GM23338 (cell line): ENCODE data around the gene ANTXR1. TPM values are rescaled to one million over a fixed set of nuclear protein-coding genes. Genes with fewer than 3 reads are reported as not detected.
A peak's percentile ranks its signal among the peaks of the same experiment; 100 is the strongest.

Source experiments
- ATAC-seq: fragments of 200-7000 bp; cut with Tn5 transposase; 3 replicates; pipeline ENCODE4 v1.9.1; 2020
- DNase-seq: peaks from one replicate; pipeline ENCODE4 v3.0.0-alpha.2; 2015; ENCODE audit warnings: low spot score
- H2AFZ ChIP-seq: fragments of 200-600 bp; sonication (generic); 2 replicates; pipeline ENCODE4 v1.8.0; 2016; ENCODE audit warnings: antibody characterized with exemption, mild to moderate bottlenecking, moderate library complexity
- H3F3A ChIP-seq: fragments of 200-600 bp; sonication (generic); replicated peaks from 2 replicates; pipeline ENCODE4 v1.8.0; 2017; ENCODE audit warnings: antibody characterized with exemption, mixed run types, low read depth
- H3K27ac ChIP-seq: fragments of 200-600 bp; sonication (generic); 2 replicates; pipeline ENCODE4 v1.6.1; 2016; ENCODE audit warnings: low read depth
- H3K27me3 ChIP-seq: fragments of 200-600 bp; sonication (generic); 2 replicates; pipeline ENCODE4 v1.8.0; 2016; ENCODE audit warnings: mild to moderate bottlenecking, mixed run types, moderate library complexity; ENCODE audit not compliant: insufficient read depth
- H3K36me3 ChIP-seq: fragments of 200-600 bp; sonication (generic); 2 replicates; pipeline ENCODE4 v1.8.0; 2016; ENCODE audit warnings: mild to moderate bottlenecking; ENCODE audit not compliant: insufficient read depth
- H3K4me1 ChIP-seq: fragments of 200-600 bp; sonication (generic); 2 replicates; pipeline ENCODE4 v1.8.0; 2016; ENCODE audit warnings: mild to moderate bottlenecking, moderate library complexity; ENCODE audit not compliant: insufficient read depth
- H3K4me2 ChIP-seq: fragments of 200-600 bp; sonication (generic); 2 replicates; pipeline ENCODE4 v1.7.1; 2017; ENCODE audit warnings: mixed run types
- H3K4me3 ChIP-seq: fragments of 200-600 bp; sonication (generic); 2 replicates; pipeline ENCODE4 v1.6.1; 2016; ENCODE audit warnings: mixed run types
- H3K79me2 ChIP-seq: fragments of 200-600 bp; sonication (generic); replicated peaks from 2 replicates; pipeline ENCODE4 v1.8.0; 2017; ENCODE audit warnings: mild to moderate bottlenecking; ENCODE audit not compliant: insufficient read depth
- H3K9me2 ChIP-seq: fragments of 200-600 bp; sonication (generic); 2 replicates; pipeline ENCODE4 v1.8.0; 2017; ENCODE audit not compliant: insufficient read depth
- H4K20me1 ChIP-seq: fragments of 200-600 bp; sonication (generic); replicated peaks from 2 replicates; pipeline ENCODE4 v1.8.0; 2017; ENCODE audit warnings: mild to moderate bottlenecking; ENCODE audit not compliant: insufficient read depth
- H3K27ac Mint-ChIP-seq: 2 replicates; pipeline ENCODE4 v1.8.0; 2020; ENCODE audit warnings: inconsistent platforms, mild to moderate bottlenecking, moderate library complexity, mixed read lengths
- H3K27me3 Mint-ChIP-seq: 3 replicates; pipeline ENCODE4 v1.8.0; 2022; ENCODE audit warnings: low read depth, mild to moderate bottlenecking, moderate library complexity, mixed read lengths, inconsistent platforms; ENCODE audit not compliant: insufficient read depth, poor library complexity
- H3K36me3 Mint-ChIP-seq: 3 replicates; pipeline ENCODE4 v1.8.0; 2021; ENCODE audit warnings: low read depth, mild to moderate bottlenecking, inconsistent platforms, moderate library complexity, mixed read lengths
- H3K4me1 Mint-ChIP-seq: 3 replicates; pipeline ENCODE4 v1.8.0; 2020; ENCODE audit warnings: mild to moderate bottlenecking, inconsistent platforms, mixed read lengths
- H3K4me3 Mint-ChIP-seq: 3 replicates; pipeline ENCODE4 v1.8.0; 2021; ENCODE audit warnings: moderate library complexity, mild to moderate bottlenecking, inconsistent platforms, mixed read lengths
- H3K9me3 Mint-ChIP-seq: 3 replicates; pipeline ENCODE4 v1.8.0; 2020; ENCODE audit warnings: moderate library complexity, mild to moderate bottlenecking, inconsistent platforms, mixed read lengths
- EZH2 ChIP-seq: fragments of 200-600 bp; sonication (generic); IDR thresholded peaks from one replicate; pipeline ENCODE4 v1.8.0; 2017; ENCODE audit warnings: antibody characterized with exemption, mild to moderate bottlenecking, low read depth; ENCODE audit not compliant: unreplicated experiment
- JUNB ChIP-seq: IDR thresholded peaks from one replicate; pipeline ENCODE4 v1.6.1; 2016; ENCODE audit warnings: antibody characterized with exemption; ENCODE audit not compliant: unreplicated experiment
- ZNF114 ChIP-seq: fragments of 250-450 bp; sonication (Bioruptor Pico); IDR thresholded peaks from 2 replicates; pipeline ENCODE4 v1.5.0; 2020; ENCODE audit warnings: mild to moderate bottlenecking, moderate library complexity
- microRNA-seq: library from miRNA; unstranded; fragments of <30 nt; microRNA quantifications from one replicate; pipeline ENCODE4, GENCODE V29; 2017
- polyA plus RNA-seq: library from polyadenylated mRNA; unstranded; fragments of >200 nt; fragmentation: Nextera tagmentation; extraction: Ambion mirVana; gene quantifications from 2 replicates; pipeline ENCODE4 v1.2.1, GENCODE V29; 2016
- small RNA-seq: library from RNA; depleted of rRNA; stranded (forward); fragments of <200 nt; gene quantifications from one replicate; pipeline ENCODE3, GENCODE V24; 2014; ENCODE audit warnings: low replicate concordance
- total RNA-seq: library from RNA; depleted of rRNA; stranded (reverse); fragments of >200 nt; shearing (Covaris generic); gene quantifications from 2 replicates; pipeline ENCODE4 v1.2.3, GENCODE V29; 2014; rRNA removed
- TF ChIP-seq, protein P1 (sequence below): IDR thresholded peaks from 2 replicates; pipeline ENCODE4 v1.6.1; 2016; ENCODE audit warnings: antibody characterized with exemption
- TF ChIP-seq, protein P2 (sequence below): IDR thresholded peaks from one replicate; pipeline ENCODE4 v1.6.1; 2018; ENCODE audit warnings: antibody characterized with exemption; ENCODE audit not compliant: unreplicated experiment

Gene ANTXR1
- total and polyA plus RNA-seq, 2 experiments from 2014 or later = 16.1 to 23.1 TPM

DNA sequence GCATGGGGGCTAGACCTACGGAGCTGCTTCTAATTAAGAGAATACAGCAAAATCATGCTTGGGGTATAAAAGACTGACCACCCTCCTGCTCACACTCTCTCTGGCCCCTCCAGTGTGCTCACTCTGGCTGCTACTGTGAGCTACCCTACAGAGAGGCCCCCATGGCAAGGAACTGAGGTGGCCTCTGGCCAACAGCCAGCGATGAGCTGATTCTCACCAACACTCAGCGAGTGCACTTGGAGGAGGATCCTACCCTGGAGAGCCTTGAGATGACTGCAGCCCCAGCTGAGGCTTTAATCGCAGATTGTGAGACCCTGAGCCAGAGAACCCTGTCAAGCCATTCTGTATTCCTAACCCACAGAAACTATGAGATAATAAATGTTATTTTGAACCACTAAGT is 285.9 kb downstream of the ANTXR1 start:
- no peaks in the 10 kb centered on the region for H3F3A ChIP-seq
- no peak overlapping the region for H3K4me2 ChIP-seq
- no peaks in the 10 kb centered on the region; the same call in 1 of the 2 replicates for H3K9me2 ChIP-seq
- no peaks in the 10 kb centered on the region for H3K4me1 ChIP-seq
- H3K27me3 ChIP-seq = 0 out of 2 replicates have a peak, but pooled peaks cover 5% of the 10 kb centered on the region
- H4K20me1 ChIP-seq = no peaks in the 10 kb centered on the region
- H3K27ac Mint-ChIP-seq = 0 out of 2 replicates have a peak overlapping the region, but pooled peaks have one; percentile 23
- H2AFZ ChIP-seq = no peak overlapping the region
- no peaks in the 10 kb centered on the region for H3K36me3 ChIP-seq
- no peak for TF ChIP-seq EZH2
- TF ChIP-seq JUNB = no peak
- TF ChIP-seq, protein P1, sequence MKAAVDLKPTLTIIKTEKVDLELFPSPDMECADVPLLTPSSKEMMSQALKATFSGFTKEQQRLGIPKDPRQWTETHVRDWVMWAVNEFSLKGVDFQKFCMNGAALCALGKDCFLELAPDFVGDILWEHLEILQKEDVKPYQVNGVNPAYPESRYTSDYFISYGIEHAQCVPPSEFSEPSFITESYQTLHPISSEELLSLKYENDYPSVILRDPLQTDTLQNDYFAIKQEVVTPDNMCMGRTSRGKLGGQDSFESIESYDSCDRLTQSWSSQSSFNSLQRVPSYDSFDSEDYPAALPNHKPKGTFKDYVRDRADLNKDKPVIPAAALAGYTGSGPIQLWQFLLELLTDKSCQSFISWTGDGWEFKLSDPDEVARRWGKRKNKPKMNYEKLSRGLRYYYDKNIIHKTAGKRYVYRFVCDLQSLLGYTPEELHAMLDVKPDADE = no peak
- TF ChIP-seq, protein P2, sequence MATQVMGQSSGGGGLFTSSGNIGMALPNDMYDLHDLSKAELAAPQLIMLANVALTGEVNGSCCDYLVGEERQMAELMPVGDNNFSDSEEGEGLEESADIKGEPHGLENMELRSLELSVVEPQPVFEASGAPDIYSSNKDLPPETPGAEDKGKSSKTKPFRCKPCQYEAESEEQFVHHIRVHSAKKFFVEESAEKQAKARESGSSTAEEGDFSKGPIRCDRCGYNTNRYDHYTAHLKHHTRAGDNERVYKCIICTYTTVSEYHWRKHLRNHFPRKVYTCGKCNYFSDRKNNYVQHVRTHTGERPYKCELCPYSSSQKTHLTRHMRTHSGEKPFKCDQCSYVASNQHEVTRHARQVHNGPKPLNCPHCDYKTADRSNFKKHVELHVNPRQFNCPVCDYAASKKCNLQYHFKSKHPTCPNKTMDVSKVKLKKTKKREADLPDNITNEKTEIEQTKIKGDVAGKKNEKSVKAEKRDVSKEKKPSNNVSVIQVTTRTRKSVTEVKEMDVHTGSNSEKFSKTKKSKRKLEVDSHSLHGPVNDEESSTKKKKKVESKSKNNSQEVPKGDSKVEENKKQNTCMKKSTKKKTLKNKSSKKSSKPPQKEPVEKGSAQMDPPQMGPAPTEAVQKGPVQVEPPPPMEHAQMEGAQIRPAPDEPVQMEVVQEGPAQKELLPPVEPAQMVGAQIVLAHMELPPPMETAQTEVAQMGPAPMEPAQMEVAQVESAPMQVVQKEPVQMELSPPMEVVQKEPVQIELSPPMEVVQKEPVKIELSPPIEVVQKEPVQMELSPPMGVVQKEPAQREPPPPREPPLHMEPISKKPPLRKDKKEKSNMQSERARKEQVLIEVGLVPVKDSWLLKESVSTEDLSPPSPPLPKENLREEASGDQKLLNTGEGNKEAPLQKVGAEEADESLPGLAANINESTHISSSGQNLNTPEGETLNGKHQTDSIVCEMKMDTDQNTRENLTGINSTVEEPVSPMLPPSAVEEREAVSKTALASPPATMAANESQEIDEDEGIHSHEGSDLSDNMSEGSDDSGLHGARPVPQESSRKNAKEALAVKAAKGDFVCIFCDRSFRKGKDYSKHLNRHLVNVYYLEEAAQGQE = no peak
- no peak for TF ChIP-seq ZNF114 (CRISPR knock-in tag)
- H3K9me3 Mint-ChIP-seq = peaks cover 3% of the 10 kb centered on the region; the same call in 2 of the 3 replicates
- H3K79me2 ChIP-seq = no peaks in the 10 kb centered on the region
- H3K4me1 Mint-ChIP-seq = no peaks in the 10 kb centered on the region
- H3K4me3 ChIP-seq = no peak overlapping the region
- H3K36me3 Mint-ChIP-seq = no peaks in the 10 kb centered on the region; the same call in 2 of the 3 replicates
- no peak overlapping the region for H3K4me3 Mint-ChIP-seq
- H3K27ac ChIP-seq = no peak overlapping the region
- ATAC-seq = no peak
- peaks cover 4% of the 10 kb centered on the region for H3K27me3 Mint-ChIP-seq
- no peak for DNase-seq

Small RNA genes within 50 kb of the gene (microRNA-seq; reads per million reads assigned to microRNA genes)
- 1.6 reads per million for gene MIR3126

Small RNA genes within 50 kb of the gene (small RNA-seq; reads per million reads assigned to genes)
- gene MIR3126 (0.10 reads per million), gene RNA5SP96 (not detected), gene RNU6-1216P (not detected)

Other genes with a start within 250 kb of the ANTXR1 start
- not detected in 2 replicates for gene BMP10, start 141.8 kb upstream of the ANTXR1 start, total RNA-seq
- not detected in 2 replicates for gene BMP10, start 141.8 kb upstream of the ANTXR1 start, polyA plus RNA-seq
- gene GKN2, start 60.3 kb upstream of the ANTXR1 start, total RNA-seq = not detected in 2 replicates
- not detected in 2 replicates for gene GKN2, start 60.3 kb upstream of the ANTXR1 start, polyA plus RNA-seq
- not detected in 2 replicates for gene GKN1, start 38.5 kb upstream of the ANTXR1 start, total RNA-seq
- gene GKN1, start 38.5 kb upstream of the ANTXR1 start, polyA plus RNA-seq = not detected in 2 replicates